SK-N-MC (cell line): ENCODE results near the gene CRYL1.

Experiments used
- EZH2 ChIP-seq: fragments of 200-600 bp; sonication (generic); IDR thresholded peaks from one replicate; pipeline ENCODE4 v1.6.1; 2017; ENCODE audit warnings: antibody characterized with exemption
- FOXP2 ChIP-seq: optimal IDR thresholded peaks from 2 replicates; pipeline ENCODE3; 2011; ENCODE audit warnings: mild to moderate bottlenecking, moderate library complexity; ENCODE audit not compliant: insufficient read depth; ENCODE audit errors: extremely low read length, control extremely low read depth
- POLR2AphosphoS5 ChIP-seq: IDR thresholded peaks from 2 replicates; pipeline ENCODE4 v1.6.1; 2012; ENCODE audit warnings: mild to moderate bottlenecking, low read depth, low read length, borderline replicate concordance

DNA sequence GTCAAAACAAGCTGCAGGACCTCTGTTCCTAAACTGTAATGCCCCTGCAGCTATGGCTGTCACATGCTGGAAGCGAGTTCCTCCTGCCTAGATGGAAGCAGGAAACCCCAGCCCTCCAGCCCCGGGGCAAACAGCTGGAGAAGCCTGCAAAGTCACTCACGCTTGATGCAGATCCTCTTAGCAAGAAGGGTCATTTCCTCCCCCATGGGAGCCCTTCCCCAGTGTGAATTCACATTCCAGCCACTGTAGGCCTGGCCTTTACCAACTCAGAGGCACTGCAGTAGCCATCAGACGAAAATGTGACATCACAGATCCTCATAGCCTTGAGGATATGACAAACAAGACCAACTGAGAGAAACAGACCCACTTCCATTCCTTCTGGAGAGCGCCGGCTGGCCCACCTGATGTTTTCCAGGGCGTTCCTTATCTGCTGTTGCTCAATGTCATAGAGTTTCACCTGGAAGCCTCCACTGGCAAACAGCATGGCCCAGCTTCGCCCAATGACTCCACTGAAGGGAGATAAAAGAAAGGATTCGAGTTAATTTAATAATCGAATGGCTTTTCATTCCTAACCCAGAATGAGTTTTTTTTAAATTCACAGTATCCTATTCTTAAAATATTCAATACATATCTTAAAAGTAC, 13.5 kb downstream of the CRYL1 start:
- TF ChIP-seq EZH2: no peak
- TF ChIP-seq POLR2AphosphoS5: no peak
- TF ChIP-seq FOXP2: peak; percentile 58
